ENCODE data around the gene HERC6.
"Not testable (repeated sequence)": the region's sequence is repeated elsewhere in the genome, so short reads cannot be mapped to it uniquely, and the experiment has no call there.

The HERC6 gene

GRCh38 chr4:88378691-88379559, at the start of gene HERC6:
TSS of gene HERC6 (plus strand) at chr4:88378852. CDS start at chr4:88378922, 70 bp downstream.
- DNase-seq (ENCODE audit: low spot score): peak; percentile 65

DNA sequence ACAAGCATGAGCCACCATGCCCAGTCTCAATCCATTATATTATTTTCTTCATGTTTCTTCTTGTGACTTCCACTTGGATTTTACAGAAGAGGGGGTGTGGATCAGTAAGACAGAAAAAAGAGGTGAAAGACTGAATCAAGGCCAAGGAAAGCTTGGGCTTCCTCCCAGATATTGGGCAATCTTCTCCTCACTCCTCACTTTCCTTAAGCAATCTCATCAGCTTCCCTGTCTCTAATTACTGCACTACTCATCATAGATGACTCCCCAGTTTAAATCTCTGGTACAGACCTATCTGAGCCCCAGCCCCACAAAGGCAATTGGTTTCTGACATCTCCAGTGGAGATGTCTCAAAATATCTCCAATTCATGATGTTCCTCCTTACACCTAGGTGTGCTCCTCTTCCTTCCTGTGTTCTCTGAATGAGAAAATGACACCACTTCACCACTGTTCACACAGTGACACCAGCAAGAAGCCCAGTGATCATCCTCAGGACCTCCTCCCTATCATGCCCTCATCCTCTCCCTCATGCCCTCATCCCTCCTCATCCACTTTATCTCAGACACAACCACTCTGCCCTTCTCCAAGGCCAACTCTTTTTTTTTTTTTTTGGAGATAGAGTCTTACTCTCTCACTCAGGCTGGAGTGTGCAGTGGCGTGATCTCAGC, 44.8 kb upstream of the HERC6 start:
- no peak for DNase-seq (ENCODE audit: low spot score)

DNA sequence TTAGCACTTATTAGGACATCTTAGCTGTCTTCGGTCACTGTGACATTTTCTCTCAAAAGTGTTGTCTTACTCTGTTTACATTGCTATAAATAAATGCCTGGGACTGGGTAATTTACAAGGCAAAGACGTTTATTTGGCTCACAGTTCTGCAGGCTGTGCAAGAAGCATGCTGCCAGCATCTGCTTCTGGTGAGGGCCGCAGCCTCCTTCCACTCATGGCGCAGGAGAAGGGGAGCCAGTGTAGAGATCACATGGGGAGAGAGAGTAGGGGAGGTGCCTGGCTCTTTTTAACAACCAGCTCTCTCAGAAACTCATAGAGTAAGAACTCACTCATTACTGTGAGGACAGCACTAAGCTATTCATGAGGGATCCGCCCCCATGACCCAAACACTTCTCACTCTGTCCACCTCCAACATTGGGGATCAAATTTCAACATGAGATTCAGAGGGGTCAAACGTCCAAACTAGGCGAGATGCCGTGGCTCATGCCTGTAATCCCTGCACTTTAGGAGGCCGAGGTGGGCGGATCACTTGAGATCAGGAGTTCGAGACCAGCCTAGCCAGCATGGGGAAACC, 43.5 kb upstream of the HERC6 start:
- no peak for DNase-seq (ENCODE audit: low spot score)

DNA sequence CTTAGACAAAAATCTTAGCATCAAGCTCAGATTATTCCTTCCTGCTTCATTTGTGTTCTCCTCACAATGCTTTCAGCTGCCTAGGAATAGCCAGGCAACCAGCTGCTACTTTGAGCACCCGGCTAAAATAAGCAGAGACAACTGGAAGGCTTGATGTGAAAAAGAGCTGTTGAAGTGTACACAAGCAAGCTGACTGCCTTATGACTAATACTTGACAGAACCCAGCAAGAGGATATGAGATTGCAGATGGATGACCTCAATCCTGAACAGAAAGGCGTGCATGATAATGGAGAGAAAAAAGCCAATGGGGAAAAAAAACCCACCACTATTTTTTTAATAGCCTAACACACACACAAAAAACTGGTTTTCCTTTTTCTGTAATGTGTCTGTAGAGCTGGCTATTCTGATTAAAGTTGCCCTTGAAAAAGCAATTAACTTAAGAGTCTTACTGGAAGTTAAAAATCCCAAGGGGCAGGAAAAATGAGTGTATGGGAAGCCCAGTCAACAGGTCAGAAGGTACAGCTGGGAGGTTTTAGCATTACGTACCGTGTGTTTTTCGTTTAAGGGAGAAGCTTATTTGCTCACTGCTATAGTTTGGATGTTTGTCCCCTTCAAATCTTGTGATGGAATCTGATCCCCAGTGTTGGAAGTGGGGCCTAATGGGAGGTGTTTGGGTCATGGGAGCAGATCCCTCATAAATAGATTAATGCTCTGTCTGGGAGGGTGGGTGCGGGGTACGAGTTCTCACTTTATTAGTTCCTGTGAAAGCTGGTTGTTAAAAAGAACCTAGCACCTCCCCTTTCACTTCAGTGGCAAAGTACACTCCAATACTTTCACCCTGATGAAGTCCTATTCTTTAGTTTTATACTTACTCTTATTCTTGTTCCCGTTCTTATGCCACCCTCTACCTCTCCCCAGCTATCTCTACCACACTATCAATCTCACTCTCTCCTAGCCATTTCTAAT, 37.1 kb upstream of the HERC6 start:
- no peak for DNase-seq (ENCODE audit: low spot score)

- not testable (repeated sequence) for DNase-seq (ENCODE audit: low spot score)
Observed at GRCh38 chr4:88346902-88347301, 31.8 kb upstream of the HERC6 start.

GRCh38 chr4:88348761-88349160, 29.9 kb upstream of the HERC6 start:
- not testable (repeated sequence) for DNase-seq (ENCODE audit: low spot score)

GRCh38 chr4:88350786-88351185, 27.9 kb upstream of the HERC6 start:
- DNase-seq (ENCODE audit: low spot score): no peak

- no peak for DNase-seq (ENCODE audit: low spot score)
Observed at GRCh38 chr4:88352062-88352740, 26.5 kb upstream of the HERC6 start.

DNA sequence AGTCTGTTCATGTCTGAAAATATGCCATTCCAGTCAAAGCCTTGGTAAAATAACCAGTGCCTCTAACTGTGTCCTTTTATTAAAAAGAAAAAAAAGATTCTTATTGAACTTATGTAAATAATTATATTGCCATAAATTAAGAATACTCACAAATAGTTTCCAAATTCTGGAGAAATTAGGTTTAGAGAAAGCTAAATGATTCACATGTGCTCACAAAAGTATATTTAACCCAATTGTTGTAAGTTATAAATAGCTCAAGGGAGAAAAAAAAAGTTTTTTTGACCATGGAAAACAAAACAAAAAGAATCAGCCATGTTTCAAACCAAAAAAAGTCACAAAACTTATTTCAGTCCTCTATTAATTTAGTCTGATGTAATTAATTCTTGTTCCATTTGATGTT, 25.3 kb upstream of the HERC6 start:
- DNase-seq (ENCODE audit: low spot score): no peak

- no peak for DNase-seq (ENCODE audit: low spot score)
Observed at GRCh38 chr4:88356771-88357170, 21.9 kb upstream of the HERC6 start.

DNA sequence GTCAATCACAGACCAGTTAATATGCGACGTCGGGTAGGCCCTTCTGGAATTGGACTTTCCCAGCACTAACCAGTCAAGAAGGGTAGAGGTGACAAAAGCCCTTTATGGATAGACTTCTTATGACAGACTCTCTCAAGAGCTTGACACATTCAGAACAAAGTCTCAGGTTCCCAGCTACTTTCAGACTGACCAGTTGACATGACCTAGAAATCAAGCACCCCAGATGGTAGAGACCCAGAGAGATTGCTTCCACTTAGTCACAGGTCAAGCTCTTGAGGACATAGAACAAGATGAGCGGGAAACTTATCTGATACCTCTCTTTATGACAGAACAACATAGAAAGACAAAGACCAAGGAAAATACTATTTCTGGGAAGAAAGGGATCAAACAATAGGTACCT, 21.4 kb upstream of the HERC6 start:
- DNase-seq (ENCODE audit: low spot score): no peak

GRCh38 chr4:88359558-88359957, 19.1 kb upstream of the HERC6 start:
- no peak for DNase-seq (ENCODE audit: low spot score)

DNA sequence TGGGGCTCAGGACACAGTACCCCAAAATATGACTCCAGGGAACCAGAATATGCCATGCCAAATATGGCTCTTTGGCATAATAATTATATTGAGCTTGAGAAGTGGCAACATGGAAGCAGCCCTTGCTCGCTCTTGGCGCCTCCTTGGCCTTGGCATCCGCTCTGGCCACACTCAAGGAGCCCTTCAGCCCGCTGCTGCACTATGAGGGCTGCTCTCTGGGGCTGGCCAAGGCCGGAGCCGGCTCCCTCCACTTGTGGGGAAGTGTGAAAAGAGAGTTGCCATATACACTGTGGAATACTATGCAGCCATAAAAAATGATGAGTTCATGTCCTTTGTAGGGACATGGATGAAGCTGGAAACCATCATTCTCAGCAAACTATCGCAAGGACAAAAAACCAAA, 18.4 kb upstream of the HERC6 start:
- no peak for DNase-seq (ENCODE audit: low spot score)

GRCh38 chr4:88360791-88361190, 17.9 kb upstream of the HERC6 start:
- DNase-seq (ENCODE audit: low spot score): no peak

DNA sequence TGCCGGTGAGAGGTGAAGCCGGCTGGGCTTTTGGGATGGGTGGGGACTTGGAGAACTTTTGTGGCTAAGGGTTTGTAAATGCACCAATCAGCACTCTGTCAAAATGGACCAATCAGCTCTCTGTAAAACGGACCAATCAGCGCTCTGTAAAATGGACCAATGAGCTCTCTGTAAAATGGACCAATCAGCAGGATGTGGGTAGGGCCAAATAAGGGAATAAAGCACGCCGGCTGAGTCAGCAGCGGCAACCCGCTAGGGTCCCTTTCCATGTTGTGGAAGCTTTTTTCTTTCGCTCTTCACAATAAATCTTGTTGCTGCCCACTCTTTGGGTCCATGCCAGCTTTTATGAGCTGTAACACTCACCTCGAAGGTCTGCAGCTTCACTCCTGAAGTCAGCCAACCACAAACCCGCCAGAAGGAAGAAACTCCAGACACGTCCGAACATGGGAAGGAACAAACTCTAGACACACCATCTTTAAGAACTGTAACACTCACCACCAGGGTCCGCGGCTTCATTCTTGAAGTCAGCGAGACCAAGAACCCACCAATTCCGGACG, 17.4 kb upstream of the HERC6 start:
- not testable (repeated sequence) for DNase-seq (ENCODE audit: low spot score)

DNA sequence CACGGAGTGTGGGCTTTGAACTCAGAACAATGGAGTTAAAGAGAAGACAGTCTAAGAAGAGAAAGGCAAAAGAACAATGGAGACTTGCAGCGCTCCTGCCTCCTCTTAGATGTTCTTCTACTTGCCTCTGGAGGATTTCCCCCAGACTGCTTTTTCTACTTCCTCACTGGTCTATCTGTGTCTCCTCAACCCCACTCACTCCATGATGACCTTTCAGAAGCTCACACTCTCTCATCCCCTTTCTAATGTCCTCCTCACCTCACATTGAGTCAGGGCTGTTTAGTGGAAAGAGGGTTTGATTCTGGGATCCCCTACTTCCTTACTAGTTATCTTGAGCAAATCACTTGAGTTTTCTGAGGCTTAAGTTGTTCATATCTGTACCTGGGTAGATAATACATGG, 12.2 kb upstream of the HERC6 start:
- DNase-seq (ENCODE audit: low spot score): no peak

DNA sequence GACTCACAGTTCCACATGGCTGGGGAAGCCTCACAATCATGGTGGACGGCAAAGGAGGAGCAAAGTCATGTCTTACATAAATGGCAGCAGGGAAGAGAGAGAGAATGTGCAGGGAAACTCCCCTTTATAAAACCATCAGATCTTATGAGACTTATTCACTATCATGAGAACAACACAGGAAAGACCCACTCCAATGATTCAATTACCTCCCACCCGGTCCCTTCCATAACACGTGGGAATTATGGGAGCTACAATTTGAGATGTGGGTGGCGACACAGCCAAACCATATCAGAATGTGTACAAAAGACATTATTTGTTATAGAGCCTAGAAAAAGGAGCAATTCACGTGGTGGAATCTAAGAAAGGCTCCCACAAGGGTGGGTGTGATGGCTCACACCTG, 10.8 kb upstream of the HERC6 start:
- no peak for DNase-seq (ENCODE audit: low spot score)

DNA sequence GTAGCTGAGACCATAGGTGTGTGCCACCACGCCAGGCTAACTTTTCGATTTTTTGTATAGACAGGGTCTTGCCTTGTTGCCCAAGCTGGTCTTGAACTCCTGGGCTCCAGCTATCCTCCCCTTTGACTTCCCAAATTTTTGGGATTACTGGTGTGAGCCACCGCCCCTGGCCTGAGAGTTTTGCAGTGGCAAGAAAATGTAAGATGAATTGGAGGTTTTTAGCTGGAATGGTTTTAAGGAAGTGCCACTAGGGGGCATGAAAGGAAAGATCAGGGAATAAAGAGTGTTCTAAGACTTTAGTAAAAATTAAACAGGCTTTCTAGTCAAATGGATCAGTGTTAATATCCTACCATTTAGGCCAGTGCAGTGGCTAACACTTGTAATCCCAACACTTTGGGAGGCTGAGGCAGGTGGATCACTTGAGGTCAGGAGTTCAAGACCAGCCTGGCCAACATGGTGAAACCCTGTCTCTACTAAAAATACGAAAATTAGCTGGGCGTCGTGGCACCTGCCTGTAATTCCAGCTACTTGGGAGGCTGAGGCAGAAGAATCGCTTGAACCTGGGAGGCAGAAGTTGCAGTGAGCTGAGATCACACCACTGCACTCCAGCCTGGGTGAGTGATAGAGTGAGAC, 9.4 kb upstream of the HERC6 start:
- DNase-seq (ENCODE audit: low spot score): peak; percentile 51

- no peak for DNase-seq (ENCODE audit: low spot score)
Observed at GRCh38 chr4:88381123-88381522, 2.5 kb downstream of the HERC6 start.

GRCh38 chr4:88382621-88383020, 4.0 kb downstream of the HERC6 start:
- DNase-seq (ENCODE audit: low spot score): no peak

- no peak for DNase-seq (ENCODE audit: low spot score)
Observed at GRCh38 chr4:88390128-88390527, 11.5 kb downstream of the HERC6 start.
